NCI-H1694 treated with DMSO at 0.1 percent for 48 hours (cell line): ENCODE results near the gene ARRDC1.

Experiments used
- DNase-seq: peaks from one replicate; lab custom pipeline; 2025; lab: John Stamatoyannopoulos, UW

Gene ARRDC1

GRCh38 chr9:137640862-137641261 is 35.4 kb downstream of the ARRDC1 start:
- DNase-seq, result no peak

GRCh38 chr9:137642118-137642601 is 36.7 kb downstream of the ARRDC1 start:
- no peak for DNase-seq

GRCh38 chr9:137642892-137643291 is 37.4 kb downstream of the ARRDC1 start:
- DNase-seq, result no peak

GRCh38 chr9:137643921-137644320 is 38.4 kb downstream of the ARRDC1 start:
- no peak for DNase-seq

GRCh38 chr9:137645211-137645610 is 39.7 kb downstream of the ARRDC1 start:
- no peak for DNase-seq

GRCh38 chr9:137646341-137646740 is 40.9 kb downstream of the ARRDC1 start:
- no peak for DNase-seq

GRCh38 chr9:137647096-137647714 is 41.7 kb downstream of the ARRDC1 start:
- no peak for DNase-seq

GRCh38 chr9:137648396-137648795 is 42.9 kb downstream of the ARRDC1 start:
- no peak for DNase-seq

GRCh38 chr9:137649553-137649952 is 44.1 kb downstream of the ARRDC1 start:
- DNase-seq, result no peak

GRCh38 chr9:137650259-137650658 is 44.8 kb downstream of the ARRDC1 start:
- no peak for DNase-seq

GRCh38 chr9:137650779-137651178 is 45.3 kb downstream of the ARRDC1 start:
- no peak for DNase-seq

GRCh38 chr9:137656416-137656815 is 50.9 kb downstream of the ARRDC1 start:
- no peak for DNase-seq

GRCh38 chr9:137657606-137658005 is 52.1 kb downstream of the ARRDC1 start:
- DNase-seq, result no peak

GRCh38 chr9:137658781-137659180 is 53.3 kb downstream of the ARRDC1 start:
- DNase-seq, result no peak

GRCh38 chr9:137660144-137660543 is 54.7 kb downstream of the ARRDC1 start:
- DNase-seq, result no peak

GRCh38 chr9:137663584-137663983 is 58.1 kb downstream of the ARRDC1 start:
- DNase-seq, result no peak

- DNase-seq, result no peak
Measured at GRCh38 chr9:137664676-137665075, 59.2 kb downstream of the ARRDC1 start.
